ENCODE data around the gene OLFML3.
A peak's percentile ranks its signal among the peaks of the same experiment; 100 is the strongest.

OLFML3 gene

DNA sequence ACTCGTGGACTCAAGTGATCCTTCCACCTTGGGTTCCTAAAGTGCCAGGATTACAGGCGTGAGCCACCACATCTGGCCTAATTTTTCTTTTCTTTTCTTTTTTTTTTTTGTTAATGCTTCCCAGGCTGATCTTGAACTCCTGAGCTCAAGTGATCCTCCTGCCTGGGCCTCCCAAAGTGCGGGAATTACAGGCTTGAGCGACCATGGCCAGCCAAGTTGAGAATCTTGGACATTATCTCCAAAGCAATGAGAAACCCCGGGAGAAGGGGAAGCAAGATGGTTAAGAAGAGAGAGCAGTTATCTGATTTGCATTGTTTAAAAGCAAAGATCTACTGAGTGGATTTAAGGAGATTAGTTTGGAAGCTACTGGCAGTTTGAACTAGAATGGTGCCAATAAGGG is 41.1 kb upstream of the OLFML3 start:
- H3K9me3 ChIP-seq (ENCODE audit: insufficient read depth, low read depth, low read length), result 0 out of 2 replicates have a peak, but pooled peaks cover 1% of the 10 kb centered on the region
- H3K4me1 ChIP-seq (ENCODE audit: insufficient read depth, low read length, poor library complexity, severe bottlenecking), result peaks cover 66% of the 10 kb centered on the region
- no peak overlapping the region for H3K4me3 ChIP-seq (ENCODE audit: low read length, poor library complexity, severe bottlenecking)
- H3F3A ChIP-seq (ENCODE audit: low read depth), result peaks cover 3% of the 10 kb centered on the region; the same call in 1 of the 2 replicates
- no peaks in the 10 kb centered on the region for H3K9me2 ChIP-seq (replicated peaks; ENCODE audit: low read depth, low read length)
- no peaks in the 10 kb centered on the region for H3K27me3 ChIP-seq (ENCODE audit: insufficient read depth, low read length, poor library complexity, severe bottlenecking)
- H3K79me2 ChIP-seq (ENCODE audit: insufficient read depth, low read length), result peaks cover 97% of the 10 kb centered on the region
- peaks cover 24% of the 10 kb centered on the region for H3K36me3 ChIP-seq (ENCODE audit: insufficient read depth, low read length)
- TF ChIP-seq CTCF (conservative IDR thresholded peaks at IDR 0.05; ENCODE audit: low read length), result no peak
- TF ChIP-seq EZH2phosphoT487 (IDR thresholded peaks at IDR 0.05; ENCODE audit: borderline replicate concordance), result no peak
- no peak overlapping the region for H2AFZ ChIP-seq (ENCODE audit: low read length)
- H4K20me1 ChIP-seq (ENCODE audit: insufficient read depth, low read length, poor library complexity, severe bottlenecking), result peaks cover 96% of the 10 kb centered on the region
- peak overlapping the region; percentile 100 for H3K4me2 ChIP-seq (ENCODE audit: low read depth, low read length, poor library complexity, severe bottlenecking)
- no peak overlapping the region for H3K9ac ChIP-seq (ENCODE audit: low read depth, low read length, poor library complexity, severe bottlenecking)

DNA sequence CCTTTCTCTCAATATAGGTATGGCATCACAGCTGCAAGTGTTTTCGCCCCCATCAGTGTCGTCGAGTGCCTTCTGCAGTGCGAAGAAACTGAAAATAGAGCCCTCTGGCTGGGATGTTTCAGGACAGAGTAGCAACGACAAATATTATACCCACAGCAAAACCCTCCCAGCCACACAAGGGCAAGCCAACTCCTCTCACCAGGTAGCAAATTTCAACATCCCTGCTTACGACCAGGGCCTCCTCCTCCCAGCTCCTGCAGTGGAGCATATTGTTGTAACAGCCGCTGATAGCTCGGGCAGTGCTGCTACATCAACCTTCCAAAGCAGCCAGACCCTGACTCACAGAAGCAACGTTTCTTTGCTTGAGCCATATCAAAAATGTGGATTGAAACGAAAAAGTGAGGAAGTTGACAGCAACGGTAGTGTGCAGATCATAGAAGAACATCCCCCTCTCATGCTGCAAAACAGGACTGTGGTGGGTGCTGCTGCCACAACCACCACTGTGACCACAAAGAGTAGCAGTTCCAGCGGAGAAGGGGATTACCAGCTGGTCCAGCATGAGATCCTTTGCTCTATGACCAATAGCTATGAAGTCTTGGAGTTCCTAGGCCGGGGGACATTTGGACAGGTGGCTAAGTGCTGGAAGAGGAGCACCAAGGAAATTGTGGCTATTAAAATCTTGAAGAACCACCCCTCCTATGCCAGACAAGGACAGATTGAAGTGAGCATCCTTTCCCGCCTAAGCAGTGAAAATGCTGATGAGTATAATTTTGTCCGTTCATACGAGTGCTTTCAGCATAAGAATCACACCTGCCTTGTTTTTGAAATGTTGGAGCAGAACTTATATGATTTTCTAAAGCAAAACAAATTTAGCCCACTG is 38.7 kb upstream of the OLFML3 start:
- Histone ChIP-seq H3K4me2 (ENCODE audit: low read depth, low read length, poor library complexity, severe bottlenecking) (peak overlapping the region; percentile 16), H3K36me3 (ENCODE audit: insufficient read depth, low read length) (peaks cover 44% of the 10 kb centered on the region), H3K79me2 (ENCODE audit: insufficient read depth, low read length) (peaks cover 95% of the 10 kb centered on the region), H3K9me2 (replicated peaks; ENCODE audit: low read depth, low read length) (no peaks in the 10 kb centered on the region), H3K4me1 (ENCODE audit: insufficient read depth, low read length, poor library complexity, severe bottlenecking) (peaks cover 48% of the 10 kb centered on the region), H2AFZ (ENCODE audit: low read length) (no peak overlapping the region), H3K9me3 (ENCODE audit: insufficient read depth, low read depth, low read length) (0 out of 2 replicates have a peak, but pooled peaks cover 4% of the 10 kb centered on the region), H3K27me3 (ENCODE audit: insufficient read depth, low read length, poor library complexity, severe bottlenecking) (no peaks in the 10 kb centered on the region), H4K20me1 (ENCODE audit: insufficient read depth, low read length, poor library complexity, severe bottlenecking) (peaks cover 86% of the 10 kb centered on the region), H3K9ac (ENCODE audit: low read depth, low read length, poor library complexity, severe bottlenecking) (no peak overlapping the region), H3K4me3 (ENCODE audit: low read length, poor library complexity, severe bottlenecking) (no peak overlapping the region), H3F3A (ENCODE audit: low read depth) (peaks cover 3% of the 10 kb centered on the region; the same call in 1 of the 2 replicates)
- TF ChIP-seq EZH2phosphoT487 (IDR thresholded peaks at IDR 0.05; ENCODE audit: borderline replicate concordance), result no peak
- TF ChIP-seq CTCF (conservative IDR thresholded peaks at IDR 0.05; ENCODE audit: low read length), result no peak

DNA sequence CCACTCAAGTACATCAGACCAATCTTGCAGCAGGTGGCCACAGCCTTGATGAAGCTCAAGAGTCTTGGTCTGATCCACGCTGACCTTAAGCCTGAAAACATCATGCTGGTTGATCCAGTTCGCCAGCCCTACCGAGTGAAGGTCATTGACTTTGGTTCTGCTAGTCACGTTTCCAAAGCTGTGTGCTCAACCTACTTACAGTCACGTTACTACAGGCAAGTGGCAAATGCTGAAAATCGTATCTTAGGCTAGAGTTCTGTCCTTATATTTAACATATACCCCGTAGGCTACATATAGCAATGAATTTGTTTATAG is 38.1 kb upstream of the OLFML3 start:
- Histone ChIP-seq H3K79me2 (ENCODE audit: insufficient read depth, low read length) (peaks cover 95% of the 10 kb centered on the region), H3K4me3 (ENCODE audit: low read length, poor library complexity, severe bottlenecking) (no peak overlapping the region), H3K9me3 (ENCODE audit: insufficient read depth, low read depth, low read length) (0 out of 2 replicates have a peak, but pooled peaks cover 4% of the 10 kb centered on the region), H3F3A (ENCODE audit: low read depth) (peaks cover 3% of the 10 kb centered on the region; the same call in 1 of the 2 replicates), H2AFZ (ENCODE audit: low read length) (no peak overlapping the region), H3K36me3 (ENCODE audit: insufficient read depth, low read length) (peaks cover 44% of the 10 kb centered on the region), H3K9me2 (replicated peaks; ENCODE audit: low read depth, low read length) (no peaks in the 10 kb centered on the region), H3K27me3 (ENCODE audit: insufficient read depth, low read length, poor library complexity, severe bottlenecking) (no peaks in the 10 kb centered on the region), H3K4me1 (ENCODE audit: insufficient read depth, low read length, poor library complexity, severe bottlenecking) (peaks cover 48% of the 10 kb centered on the region), H4K20me1 (ENCODE audit: insufficient read depth, low read length, poor library complexity, severe bottlenecking) (peaks cover 86% of the 10 kb centered on the region), H3K9ac (ENCODE audit: low read depth, low read length, poor library complexity, severe bottlenecking) (no peak overlapping the region), H3K4me2 (ENCODE audit: low read depth, low read length, poor library complexity, severe bottlenecking) (peak overlapping the region; percentile 16)
- no peak for TF ChIP-seq EZH2phosphoT487 (IDR thresholded peaks at IDR 0.05; ENCODE audit: borderline replicate concordance)
- no peak for TF ChIP-seq CTCF (conservative IDR thresholded peaks at IDR 0.05; ENCODE audit: low read length)

Data from Loucy (cell line).